HL-60 (cell line): Measurements from ENCODE around the gene CTCF.

Source experiments
- CTCF ChIP-seq: IDR thresholded peaks from one replicate; pipeline ENCODE4 v1.5.1; 2011; ENCODE audit warnings: low read length, control low read depth, inconsistent platforms; ENCODE audit not compliant: insufficient read depth
- GABPA ChIP-seq: IDR thresholded peaks from 2 replicates; pipeline ENCODE4 v1.6.1; 2012; ENCODE audit warnings: low read depth
- POLR2AphosphoS5 ChIP-seq: IDR thresholded peaks from 2 replicates; pipeline ENCODE4 v1.6.1; 2012; ENCODE audit warnings: low read depth

- TF ChIP-seq CTCF (no peak), POLR2AphosphoS5 (no peak), GABPA (no peak)
Observed at GRCh38 chr16:67517155-67517445, 45.2 kb upstream of the CTCF start.
